ENCODE results near the gene AARS2. TPM values are rescaled to one million over a fixed set of nuclear protein-coding genes. Genes with fewer than 3 reads are reported as not detected.
"Not testable (repeated sequence)": the region's sequence is repeated elsewhere in the genome, so short reads cannot be mapped to it uniquely, and the experiment has no call there.

AARS2 gene
- total RNA-seq (2014; rRNA removed; shearing (Covaris generic)) = 9.5 and 14.0 TPM in 2 replicates

GRCh38 chr6:44312901-44313788 is at the start of gene AARS2:
TSS of gene AARS2 (minus strand) at chr6:44313347. CDS start at chr6:44313323, 24 bp downstream.
- DNase-seq (ENCODE audit: low spot score) = peak; percentile 85

DNA sequence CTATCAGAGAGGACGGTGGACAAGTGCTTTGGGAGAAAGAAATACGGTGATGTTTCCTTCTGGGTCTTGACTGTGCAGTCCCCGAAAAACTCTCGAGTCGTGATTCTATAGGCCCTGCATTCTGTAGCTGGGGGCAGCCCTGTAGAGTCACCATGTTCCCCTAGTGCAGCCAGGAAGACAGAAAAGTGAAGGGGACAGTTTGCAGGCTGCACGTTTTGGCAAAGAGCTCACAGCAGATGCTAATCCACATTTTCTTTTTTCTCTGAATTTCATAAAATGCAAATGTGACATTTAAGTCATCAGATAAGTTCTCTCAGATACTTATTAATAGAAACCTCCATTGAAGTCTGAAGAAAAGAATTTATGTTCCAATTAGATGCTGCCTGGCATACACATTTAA is 48.8 kb upstream of the AARS2 start:
- no peak for DNase-seq (ENCODE audit: low spot score)

- DNase-seq (ENCODE audit: low spot score) = no peak
Observed at GRCh38 chr6:44359973-44360372, 46.8 kb upstream of the AARS2 start.

GRCh38 chr6:44356487-44356886 is 43.3 kb upstream of the AARS2 start:
- no peak for DNase-seq (ENCODE audit: low spot score)

- DNase-seq (ENCODE audit: low spot score) = no peak
Observed at GRCh38 chr6:44355640-44356039, 42.5 kb upstream of the AARS2 start.

DNA sequence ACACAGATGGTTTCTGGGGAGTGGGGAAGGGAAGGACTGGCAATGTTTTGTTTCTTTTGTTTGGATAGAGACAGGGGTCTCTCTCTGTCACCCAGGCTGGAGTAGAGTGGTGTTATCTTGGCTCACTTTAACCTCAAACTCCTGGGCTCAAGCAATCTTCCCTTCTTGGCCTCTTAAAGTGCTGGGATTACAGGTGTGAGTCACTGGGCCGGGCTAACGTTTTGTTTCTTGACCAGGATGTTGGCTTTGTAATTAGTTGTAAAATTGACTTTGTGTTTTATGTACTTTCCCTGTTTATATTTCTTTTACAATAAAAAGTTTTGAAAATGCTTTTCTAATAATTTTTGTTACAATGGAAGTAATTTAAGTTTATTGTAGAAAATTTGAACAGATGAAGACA is 40.2 kb upstream of the AARS2 start:
- no peak for DNase-seq (ENCODE audit: low spot score)

DNA sequence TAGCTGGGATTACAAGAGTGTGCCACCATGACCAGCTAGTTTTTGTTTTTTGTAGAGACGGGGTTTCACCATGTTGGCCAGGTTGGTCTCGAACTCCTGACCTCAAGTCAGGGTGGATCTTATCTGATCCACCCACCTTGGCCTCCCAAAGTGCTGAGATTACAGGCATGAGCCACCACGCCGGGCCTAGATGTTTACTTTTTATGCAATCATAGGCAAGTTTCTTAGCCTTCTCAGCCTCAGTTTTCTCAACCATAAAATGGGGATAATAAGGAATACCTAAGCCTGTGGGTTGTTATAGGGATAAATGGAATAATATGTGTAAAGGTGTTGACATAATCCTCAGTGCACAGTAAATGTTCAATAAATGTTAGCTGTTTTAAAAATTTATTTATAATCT is 39.1 kb upstream of the AARS2 start:
- DNase-seq (ENCODE audit: low spot score) = no peak

DNA sequence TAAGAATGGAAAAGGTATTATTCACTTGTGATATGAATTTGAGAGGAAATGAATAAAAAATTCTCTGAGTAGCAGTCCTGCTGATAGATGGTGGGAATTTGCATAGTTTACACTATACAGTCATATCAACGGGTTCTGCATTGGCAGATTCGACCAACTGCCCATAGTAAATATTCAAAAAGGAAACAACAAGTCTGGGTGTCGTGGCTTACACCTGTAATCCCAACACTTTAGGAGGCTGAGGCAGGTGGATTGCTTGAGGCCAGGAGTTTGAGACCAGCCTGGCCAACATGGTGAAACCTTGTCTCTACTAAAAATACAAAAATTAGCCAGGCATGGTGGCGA is 37.5 kb upstream of the AARS2 start:
- DNase-seq (ENCODE audit: low spot score) = not testable (repeated sequence)

DNA sequence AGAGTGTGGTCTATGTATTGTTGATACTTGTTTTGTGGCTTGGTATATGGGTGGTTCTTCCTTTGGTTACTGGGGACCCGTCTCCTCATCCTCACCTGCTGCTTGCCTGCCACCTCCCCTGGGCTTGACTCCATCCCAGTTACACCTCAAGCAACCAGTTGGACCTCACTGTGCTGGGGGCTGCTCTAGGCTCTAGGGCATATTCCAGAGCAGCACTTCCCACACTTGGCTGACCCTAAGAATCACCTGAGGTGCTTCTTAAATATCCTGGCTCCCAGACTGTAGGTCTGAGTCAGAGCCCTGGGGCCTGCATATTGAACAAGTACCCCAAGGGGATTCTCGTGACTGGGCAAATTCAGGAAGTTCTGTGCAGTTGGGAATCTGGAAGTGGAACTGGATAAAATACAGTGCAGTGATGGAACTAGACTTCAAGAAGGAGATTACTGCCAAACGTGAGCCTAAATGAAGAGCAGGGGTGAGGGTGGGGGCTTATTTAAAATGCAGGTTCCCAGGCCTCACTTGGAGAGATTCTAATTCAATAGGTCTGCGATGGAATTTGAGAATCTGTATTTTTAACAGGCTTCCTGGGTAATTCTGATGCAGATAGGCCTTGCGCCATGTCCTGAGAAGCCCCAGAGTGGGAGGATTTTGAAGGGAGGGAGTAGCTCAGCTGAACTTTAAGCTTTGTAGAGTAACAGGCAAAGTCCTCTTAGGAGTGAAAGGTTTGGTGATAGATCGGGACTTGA is 36.9 kb upstream of the AARS2 start:
- DNase-seq (ENCODE audit: low spot score) = no peak

GRCh38 chr6:44346818-44347217 is 33.7 kb upstream of the AARS2 start:
- DNase-seq (ENCODE audit: low spot score) = not testable (repeated sequence)

DNA sequence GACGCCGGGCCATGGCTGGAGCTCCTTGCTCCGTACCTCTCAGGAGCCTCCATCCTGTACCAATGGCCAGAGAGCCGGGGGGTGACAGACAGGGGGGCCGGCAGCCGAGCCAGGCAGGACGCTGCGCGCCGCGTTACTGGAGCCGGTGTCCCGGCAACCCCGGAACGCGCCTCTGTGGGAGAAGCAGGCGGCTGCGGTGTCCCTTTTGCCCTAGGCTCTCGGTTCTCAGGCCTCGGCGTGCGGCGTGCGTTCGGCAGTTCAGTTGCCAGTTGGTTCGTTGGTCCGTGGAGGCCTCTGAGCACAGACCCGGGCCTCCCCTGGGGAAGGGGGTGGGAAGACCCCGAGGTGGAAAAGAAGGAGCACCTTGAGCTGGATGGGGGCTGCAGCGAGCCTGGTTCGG is 29.3 kb upstream of the AARS2 start, which contains the start of gene SPATS1:
SPATS1 (plus strand) TSS at position 162 of the 400 bp plus-strand sequence. CDS start 446 bp downstream, outside the sequence.
- DNase-seq (ENCODE audit: low spot score) = no peak

GRCh38 chr6:44342052-44342451 is 28.9 kb upstream of the AARS2 start:
- DNase-seq (ENCODE audit: low spot score) = no peak

GRCh38 chr6:44341095-44341890 is 28.1 kb upstream of the AARS2 start:
- DNase-seq (ENCODE audit: low spot score) = no peak

DNA sequence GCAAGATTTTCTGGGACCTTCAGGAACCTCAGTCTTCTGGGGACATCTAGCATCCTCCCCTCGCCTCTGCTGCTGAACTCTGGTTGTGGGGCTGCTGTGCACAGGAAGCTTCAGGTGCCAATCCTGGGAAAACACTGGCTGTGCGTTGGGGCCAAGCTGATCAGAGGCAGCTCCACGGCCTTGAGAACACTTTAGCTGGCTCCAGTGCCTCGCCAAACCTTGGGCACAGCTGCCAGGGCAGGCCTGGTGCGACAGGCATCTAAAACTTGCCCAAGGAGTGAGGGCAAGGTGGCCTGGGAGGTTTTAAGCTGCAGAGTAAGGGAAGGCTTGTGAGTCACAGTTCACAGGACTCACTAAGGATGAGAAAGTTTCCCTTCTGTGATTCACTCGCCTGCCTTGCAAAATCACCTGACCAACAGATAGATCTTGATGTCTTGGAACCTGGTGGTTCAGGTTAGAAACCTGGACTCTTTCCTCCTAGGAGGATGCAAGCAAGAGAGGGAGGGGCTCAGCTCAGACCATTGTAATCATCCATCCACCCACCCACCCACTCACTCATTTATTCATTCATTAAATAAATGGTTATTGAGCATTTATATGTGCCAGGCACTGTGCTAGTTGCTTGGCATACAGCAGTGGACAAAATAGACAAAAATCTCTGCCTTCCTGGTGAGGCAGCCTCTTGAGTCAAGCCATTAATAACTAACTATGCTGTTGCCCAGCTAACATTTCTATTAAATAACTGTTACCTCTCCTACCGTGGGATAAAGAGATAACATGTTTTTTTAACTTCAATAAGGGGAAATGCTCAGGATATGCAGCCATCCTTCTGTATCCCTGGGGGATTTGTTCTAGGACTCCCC is 26.8 kb upstream of the AARS2 start:
- no peak for DNase-seq (ENCODE audit: low spot score)

DNA sequence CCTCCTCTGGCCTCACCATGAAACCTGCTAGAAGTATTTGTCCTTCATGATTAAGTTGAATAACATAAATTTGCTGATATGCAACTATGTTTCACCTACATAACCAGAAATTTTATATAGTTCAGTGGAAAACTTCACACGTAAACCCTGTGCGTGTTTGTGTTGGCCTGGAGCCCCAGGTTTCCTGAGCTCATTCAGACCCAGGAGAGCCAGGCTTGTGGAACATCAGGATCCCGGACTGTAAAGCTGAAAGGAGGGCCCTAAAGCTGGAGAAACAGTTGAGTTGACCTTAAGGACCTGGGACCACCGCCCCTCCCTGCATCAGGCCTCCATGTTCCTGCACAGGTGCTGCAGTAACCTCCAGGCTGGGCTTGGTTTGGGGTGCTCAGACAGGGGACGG is 26.2 kb upstream of the AARS2 start:
- DNase-seq (ENCODE audit: low spot score) = no peak

DNA sequence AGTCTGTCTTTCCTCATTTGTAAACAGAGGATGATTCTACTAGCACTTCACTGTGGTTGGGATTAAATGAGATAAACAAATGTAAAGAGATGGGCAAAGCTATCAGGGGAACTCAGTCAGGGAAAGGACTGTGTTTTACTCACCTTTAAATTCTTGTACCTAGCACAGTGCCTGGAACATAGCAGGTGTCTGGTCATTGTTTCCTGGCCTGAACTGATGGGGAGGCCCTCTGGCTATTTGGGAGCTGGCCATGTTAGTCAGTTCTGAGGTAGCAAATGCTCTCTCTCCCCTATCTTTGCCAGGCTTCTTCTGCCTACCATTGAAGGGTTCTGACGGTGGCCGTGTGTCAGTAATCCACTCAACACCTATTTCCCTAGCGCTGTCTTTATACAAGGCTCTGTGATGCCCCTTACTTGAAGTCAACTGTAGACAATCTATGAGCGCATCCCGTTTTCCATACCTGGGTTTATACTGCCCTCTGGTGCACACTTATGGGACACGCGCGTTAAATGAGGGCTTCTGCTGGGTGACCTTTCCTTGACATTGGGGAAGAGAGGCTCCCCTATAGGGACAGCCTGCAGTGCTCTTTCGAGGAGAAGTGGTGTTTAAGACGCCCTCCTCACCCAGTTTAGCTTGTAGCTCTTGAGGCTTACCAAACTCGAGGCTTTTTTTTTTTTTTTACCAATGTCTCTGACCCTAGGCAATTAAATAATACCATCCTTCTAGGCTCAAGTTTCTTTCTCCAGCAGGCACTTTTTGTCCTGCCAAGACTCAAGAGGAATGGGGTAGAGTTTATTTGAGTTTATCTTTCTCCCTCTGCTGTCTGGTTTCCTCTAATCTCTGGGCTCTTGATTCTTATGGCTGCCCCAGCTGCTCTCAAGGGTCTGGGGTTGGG is 25.3 kb upstream of the AARS2 start:
- DNase-seq (ENCODE audit: low spot score) = peak; percentile 66

GRCh38 chr6:44335631-44336030 is 22.5 kb upstream of the AARS2 start:
- DNase-seq (ENCODE audit: low spot score) = no peak

- no peak for DNase-seq (ENCODE audit: low spot score)
Observed at GRCh38 chr6:44333942-44334341, 20.8 kb upstream of the AARS2 start.

DNA sequence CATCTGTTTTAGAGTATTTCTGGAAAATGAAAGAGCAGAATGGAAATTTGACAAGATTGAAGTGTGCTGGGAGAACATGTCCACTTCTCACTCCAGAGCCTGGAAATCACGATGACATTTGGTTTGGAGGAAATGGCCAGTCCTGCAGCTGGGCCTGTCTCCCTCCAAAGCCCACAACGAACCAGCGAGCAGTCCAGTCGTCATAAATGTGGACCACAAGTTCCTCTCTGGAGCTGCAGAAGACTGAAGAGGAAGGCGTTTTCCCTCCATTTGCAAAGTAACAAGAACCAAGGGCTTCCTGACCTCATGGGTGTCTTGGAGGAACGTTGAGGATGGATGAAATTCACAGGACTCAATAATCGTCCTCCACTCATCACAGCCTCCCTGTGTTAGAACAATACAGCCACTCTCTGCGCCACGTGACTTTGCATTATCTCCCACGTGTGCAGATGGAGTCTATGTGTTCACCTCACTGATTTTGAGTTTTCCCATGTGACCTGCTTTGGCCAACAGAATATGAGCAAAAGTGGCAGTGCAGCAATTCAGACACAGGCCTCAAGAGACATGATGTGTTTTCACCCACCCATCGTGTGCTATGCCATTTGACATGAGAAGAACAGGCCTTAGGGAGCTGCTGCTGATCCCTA is 20.2 kb upstream of the AARS2 start:
- no peak for DNase-seq (ENCODE audit: low spot score)

DNA sequence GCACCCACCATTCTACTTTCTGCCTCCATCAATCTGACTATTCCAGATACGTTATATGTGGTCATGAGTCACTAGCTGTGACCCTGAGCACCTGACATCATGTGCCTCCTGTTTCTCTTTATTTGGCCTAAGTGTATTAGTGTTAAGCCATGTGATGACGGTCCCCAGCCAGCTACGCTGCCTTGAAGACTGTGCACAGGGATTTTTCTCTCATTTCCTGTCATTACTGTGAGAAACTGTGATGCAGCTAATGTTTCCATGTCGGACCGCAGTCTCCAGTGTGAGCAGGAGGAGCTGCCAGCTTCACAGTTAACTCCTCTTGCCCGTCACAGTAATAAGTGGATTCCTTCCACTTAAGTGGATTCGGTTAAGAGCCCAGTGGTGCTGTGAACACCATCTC is 19.4 kb upstream of the AARS2 start:
- peak; percentile 58 for DNase-seq (ENCODE audit: low spot score)
